Aorta (tissue), 5 donors: ENCODE results near the gene CFDP1. TPM values are rescaled to one million over a fixed set of nuclear protein-coding genes. Genes with fewer than 3 reads are reported as not detected.
"Not testable (repeated sequence)": the region's sequence is repeated elsewhere in the genome, so short reads cannot be mapped to it uniquely, and the experiment has no call there.

Experiments used
- ATAC-seq: fragments of 200-7000 bp; cut with Tn5 transposase; one replicate; pipeline ENCODE4 v1.9.1; 2022; ENCODE audit warnings: moderate library complexity; ENCODE audit not compliant: low FRiP score
- DNase-seq, 2 donors: peaks; one replicate each; pipeline ENCODE4 v3.0.0-alpha.2; 2020
- H3K27ac ChIP-seq, 2 donors: one replicate each; pipeline ENCODE4 v1.5.1; 2013; ENCODE audit warnings: low read length in 2 of 2, mild to moderate bottlenecking in 2 of 2, moderate library complexity in 2 of 2, control low read depth in 1 of 2, inconsistent platforms in 1 of 2, low read depth in 1 of 2
- H3K27me3 ChIP-seq, 2 donors: one replicate each; pipeline ENCODE4 v1.6.1; 2013; ENCODE audit warnings: control low read depth in 1 of 2, low read length in 1 of 2, mild to moderate bottlenecking in 1 of 2, moderate library complexity in 1 of 2; ENCODE audit not compliant: insufficient read depth in 2 of 2, control insufficient read depth in 1 of 2
- H3K36me3 ChIP-seq, 2 donors: one replicate each; pipeline ENCODE4 v1.6.1; 2013; ENCODE audit warnings: control low read depth in 1 of 2, low read length in 1 of 2, mild to moderate bottlenecking in 1 of 2; ENCODE audit not compliant: insufficient read depth in 2 of 2, control insufficient read depth in 1 of 2
- H3K4me1 ChIP-seq, 2 donors: one replicate each; pipeline ENCODE4 v1.6.1; 2013; ENCODE audit warnings: low read length in 2 of 2, control low read depth in 1 of 2, mild to moderate bottlenecking in 1 of 2, moderate library complexity in 1 of 2; ENCODE audit not compliant: insufficient read depth in 2 of 2, control insufficient read depth in 1 of 2
- H3K4me3 ChIP-seq, 2 donors: one replicate each; pipeline ENCODE4 v1.5.1; 2013; ENCODE audit warnings: low read length in 2 of 2, control low read depth in 1 of 2, mild to moderate bottlenecking in 1 of 2
- H3K9me3 ChIP-seq: one replicate; pipeline ENCODE4 v1.6.1; 2013; ENCODE audit warnings: mild to moderate bottlenecking, low read length; ENCODE audit not compliant: control insufficient read depth
- WGBS, 2 donors: extraction: QIAGEN DNeasy Blood & Tissue Kit; methylation state at CpG; one replicate each; pipeline ENCODE4 v1.1.7; 2013; 5-methylcytosine and 5-hydroxymethylcytosine counted together
- intact Hi-C, 2 donors: fragments of 100-400 bp; cut with DNase I; formaldehyde crosslinking; loops; one replicate each; pipeline versions ENCODE4 v1.14.2 to v1.15.0; 2022
- polyA plus RNA-seq, 2 donors: library from polyadenylated mRNA; stranded (reverse); fragments of 200-250 nt; gene quantifications; one replicate each; pipeline ENCODE4 v1.2.3, GENCODE V29; 2013
- total RNA-seq, 2 donors: library from RNA; stranded (reverse); fragmentation: NEBNext Ultra II Directional; extraction: Animal tissue kit (Norgen Biotek cat#: 25700); gene quantifications; one replicate each; pipeline ENCODE4 v1.2.1, GENCODE V29; 2021
- donor health status: healthy with polysubstance abuse.
- donor health status: Bipolar disorder and iron deficiency.
- donor health status: DM: no; HTN: no; CAD: no.
- donor health status: DM: no; HTN: no; CAD: no.
- donor health status: DM: yes; HTN: yes; CAD: no.

The CFDP1 gene
- total and polyA plus RNA-seq, 4 donors: 52.8 to 111 (median 57.5) TPM

DNA sequence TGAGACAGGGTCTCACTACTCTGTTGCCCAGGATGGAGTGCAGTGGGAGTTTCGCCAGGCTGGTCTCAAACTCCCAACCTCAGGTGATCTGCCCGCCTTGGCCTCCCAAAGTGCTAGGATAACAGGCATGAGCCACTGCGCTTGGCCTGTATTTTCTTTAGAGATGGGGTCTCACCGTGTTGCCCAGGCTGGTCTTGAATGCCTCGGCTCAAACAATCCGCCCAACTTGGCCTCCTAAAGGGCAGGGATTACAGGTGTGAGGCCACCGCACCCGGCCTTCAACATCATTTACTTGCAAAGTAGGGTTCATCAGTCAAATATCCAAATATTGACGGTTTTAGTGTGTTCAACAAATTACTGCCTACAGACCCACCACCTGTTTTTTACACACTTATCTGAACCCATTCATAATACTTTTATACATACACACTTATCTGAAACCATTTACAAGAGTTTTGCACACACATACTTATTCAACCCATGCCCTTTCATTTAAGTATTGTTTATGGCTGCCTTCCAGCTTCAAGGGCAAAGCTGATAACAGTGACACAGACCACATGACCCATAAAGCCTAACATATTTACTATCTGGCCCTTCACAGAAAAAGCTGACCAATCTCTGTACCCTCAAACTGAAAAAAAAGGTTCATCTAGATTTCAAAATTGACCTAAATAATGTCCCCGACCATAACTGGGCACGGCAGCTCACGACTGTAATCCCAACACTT is 19.3 kb upstream of the CFDP1 start:
- DNase-seq (no peak), ATAC-seq (no peak)
- Histone ChIP-seq H3K4me3 (no peak overlapping the region), H3K4me1 (peaks cover 0 to 2% of the 10 kb centered on the region in 2 donors), H3K9me3 (no peaks in the 10 kb centered on the region), H3K27me3 (no peaks in the 10 kb centered on the region), H3K27ac (no peak overlapping the region), H3K36me3 (peaks cover 4 to 6% of the 10 kb centered on the region in 2 donors)
- intact Hi-C loops: no loop called here
- 70 to 72% methylated on average over 12 of the region's 12 CpGs for WGBS, 2 donors

DNA sequence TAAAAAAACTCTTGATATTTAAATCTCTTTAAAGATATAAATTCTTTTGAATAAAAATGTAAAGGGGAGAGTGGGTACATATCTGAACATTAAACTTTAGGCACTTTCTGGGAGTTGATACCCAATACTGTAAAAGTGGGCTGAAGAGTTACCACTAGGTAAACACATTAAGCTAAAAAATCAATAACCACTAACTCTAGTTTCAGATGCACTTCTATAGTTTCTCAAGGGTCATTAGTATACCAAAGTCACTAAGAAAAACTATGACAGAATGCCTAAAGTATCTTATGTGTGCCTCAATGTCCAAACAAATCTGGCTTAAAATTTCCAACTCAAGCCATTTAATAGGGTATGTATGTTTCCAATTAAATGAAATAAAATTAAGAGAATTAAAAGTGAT is 13.1 kb upstream of the CFDP1 start:
- no peaks in the 10 kb centered on the region for H3K4me1 ChIP-seq
- H3K36me3 ChIP-seq: peaks cover 2 to 6% of the 10 kb centered on the region in 2 donors
- ATAC-seq (no peak), DNase-seq (no peak)
- no peaks in the 10 kb centered on the region for H3K27me3 ChIP-seq
- intact Hi-C loops: no loop called here
- no peaks in the 10 kb centered on the region for H3K9me3 ChIP-seq
- no peak overlapping the region for H3K4me3 ChIP-seq
- no peak overlapping the region for H3K27ac ChIP-seq

DNA sequence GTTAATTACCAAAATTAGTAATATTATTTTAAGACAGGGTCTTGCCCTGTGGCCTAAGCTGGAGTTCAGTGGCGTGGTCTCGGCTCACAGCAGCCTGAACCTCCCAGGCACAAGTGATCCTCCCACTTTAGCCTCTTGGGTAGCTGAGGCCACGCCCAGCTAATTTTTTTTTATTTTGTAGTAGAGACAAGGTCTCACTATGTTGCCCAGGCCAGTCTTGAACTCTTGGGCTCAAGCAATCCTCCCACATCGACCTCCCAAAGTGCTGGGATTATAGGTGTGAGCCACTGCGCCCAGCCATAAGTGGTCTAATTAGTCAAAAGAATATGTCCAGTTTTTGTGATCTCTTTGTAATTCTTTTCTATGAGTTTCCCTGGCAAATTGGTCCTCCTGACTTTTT is 12.0 kb upstream of the CFDP1 start:
- Histone ChIP-seq H3K27ac (no peak overlapping the region), H3K4me1 (no peaks in the 10 kb centered on the region), H3K27me3 (no peaks in the 10 kb centered on the region), H3K36me3 (no peaks in the 10 kb centered on the region), H3K4me3 (no peak overlapping the region), H3K9me3 (no peaks in the 10 kb centered on the region)
- WGBS, 2 donors: 78 to 79% methylated on average over 5 of the region's 5 CpGs
- intact Hi-C loops: no loop called here
- ATAC-seq: no peak
- DNase-seq: no peak

DNA sequence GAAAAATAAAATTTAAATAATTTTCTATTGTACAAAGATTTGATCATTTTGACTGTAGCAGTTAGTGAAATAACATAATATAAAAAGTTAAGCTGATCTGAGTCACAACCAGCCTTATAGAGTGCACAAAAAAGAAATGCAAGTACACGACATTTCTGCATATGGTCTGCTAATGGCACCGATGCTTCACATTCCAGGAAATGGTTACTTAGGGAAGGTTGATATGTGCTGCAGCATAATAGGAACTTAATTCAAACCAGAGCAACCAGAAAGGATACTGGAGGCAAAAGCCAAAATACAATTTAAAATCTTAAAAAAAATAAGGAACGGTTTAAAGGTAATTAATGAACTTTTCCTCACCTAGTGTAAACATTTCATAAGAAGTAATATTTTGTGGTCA is 10.0 kb upstream of the CFDP1 start:
- intact Hi-C loops: no loop called here
- 61 to 65% methylated on average over 3 of the region's 3 CpGs for WGBS, 2 donors

DNA sequence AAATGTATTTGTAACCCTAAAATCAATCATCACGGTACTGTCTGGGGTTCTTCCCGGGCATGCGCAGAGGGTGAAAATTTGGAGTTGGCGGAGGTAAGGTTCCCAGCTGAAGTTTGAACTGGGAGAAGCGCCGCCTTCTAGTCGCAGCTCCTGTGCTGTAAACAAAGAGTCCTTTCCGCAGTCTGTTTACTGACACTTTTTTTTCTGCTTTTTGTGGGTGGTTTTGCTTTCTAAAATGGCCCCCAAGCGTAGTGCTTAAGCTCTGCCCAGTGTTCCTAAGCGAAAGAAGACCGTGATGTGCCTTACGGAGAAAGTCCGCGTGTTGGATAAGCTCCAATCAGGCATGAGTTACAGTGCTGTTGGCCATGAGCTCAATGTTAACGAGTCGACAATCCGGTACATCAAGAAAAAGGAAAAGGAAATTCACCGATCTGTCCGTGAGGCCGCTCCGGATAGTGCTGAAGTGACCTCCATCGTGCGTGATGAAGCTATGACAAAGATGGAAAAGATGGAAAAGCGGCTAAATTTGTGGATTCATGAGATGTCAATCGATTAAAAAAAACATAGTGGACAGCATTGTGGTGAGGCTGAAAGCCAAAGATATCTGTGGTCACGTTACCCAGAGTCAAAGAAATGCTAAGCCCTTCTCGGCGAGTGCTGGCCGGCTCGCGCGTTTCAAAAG is 570 bp upstream of the CFDP1 start:
- 1 to 3% methylated on average over 32 of the region's 32 CpGs for WGBS, 2 donors
- ATAC-seq (peak; percentile 83), DNase-seq (peak in 1 of 2 donors; percentile 69)
- peak overlapping the region; percentile 77 to 90 for H3K4me3 ChIP-seq
- intact Hi-C loops: loop anchor here in 1 of 2 donors (2.0 kb wide), 1 partner anchor 31 kb away; the partner anchor contains the start of gene TMEM170A
- H3K4me1 ChIP-seq: peaks cover 0 to 3% of the 10 kb centered on the region in 2 donors
- peak overlapping the region; percentile 73 to 96 for H3K27ac ChIP-seq
- no peaks in the 10 kb centered on the region for H3K27me3 ChIP-seq
- no peaks in the 10 kb centered on the region for H3K36me3 ChIP-seq
- no peaks in the 10 kb centered on the region for H3K9me3 ChIP-seq

More for the DNA sequence above, 10.0 kb upstream of the CFDP1 start:
- Histone ChIP-seq H3K27ac (no peak overlapping the region), H3K36me3 (no peaks in the 10 kb centered on the region), H3K4me3 (no peak overlapping the region), H3K9me3 (no peaks in the 10 kb centered on the region), H3K4me1 (no peaks in the 10 kb centered on the region), H3K27me3 (no peaks in the 10 kb centered on the region)
- DNase-seq (no peak), ATAC-seq (no peak)

DNA sequence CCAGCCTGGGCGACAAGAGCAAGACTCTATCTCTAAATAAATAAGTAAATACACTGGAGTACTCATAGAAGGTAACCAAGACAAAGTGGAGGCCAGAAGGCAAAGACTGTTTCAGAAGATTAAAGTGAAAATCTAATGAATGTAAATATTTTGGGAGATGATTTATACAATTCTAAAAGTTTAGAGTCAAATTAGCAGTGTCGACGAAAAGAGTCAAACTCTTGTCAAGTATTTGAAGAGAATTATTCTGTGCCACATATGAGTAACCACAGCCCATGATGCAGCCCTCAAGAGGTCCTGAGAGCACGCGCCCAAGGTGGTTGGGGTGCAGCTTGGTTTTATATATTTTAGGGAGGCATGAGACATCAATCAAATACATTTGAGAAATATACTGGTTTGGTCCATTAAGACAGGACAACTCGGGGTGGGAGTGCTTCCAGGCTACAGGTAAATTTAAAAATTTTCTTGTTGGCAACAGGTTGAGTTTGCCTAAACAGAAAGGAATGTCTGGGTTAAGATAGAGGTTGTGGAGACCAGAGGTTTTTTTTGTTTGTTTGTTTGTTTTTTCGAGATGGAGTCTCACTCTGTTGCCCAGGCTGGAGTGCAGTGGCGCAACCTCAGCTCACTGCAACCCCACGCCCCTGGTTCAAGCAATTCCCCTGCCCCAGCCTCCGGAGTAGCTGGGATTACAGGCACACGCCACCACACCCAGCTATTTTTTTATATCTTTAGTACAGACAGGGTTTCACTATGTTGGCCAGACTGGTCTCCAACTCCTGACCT is 3.5 kb downstream of the CFDP1 start:
- 91 to 92% methylated on average over 11 of the region's 11 CpGs for WGBS, 2 donors
- no peaks in the 10 kb centered on the region for H3K36me3 ChIP-seq
- DNase-seq (no peak), ATAC-seq (no peak)
- H3K4me3 ChIP-seq: no peak overlapping the region
- H3K27me3 ChIP-seq: no peaks in the 10 kb centered on the region
- H3K27ac ChIP-seq: no peak overlapping the region
- no peaks in the 10 kb centered on the region for H3K9me3 ChIP-seq
- H3K4me1 ChIP-seq: peaks cover 0 to 3% of the 10 kb centered on the region in 2 donors
- intact Hi-C loops: no loop called here

DNA sequence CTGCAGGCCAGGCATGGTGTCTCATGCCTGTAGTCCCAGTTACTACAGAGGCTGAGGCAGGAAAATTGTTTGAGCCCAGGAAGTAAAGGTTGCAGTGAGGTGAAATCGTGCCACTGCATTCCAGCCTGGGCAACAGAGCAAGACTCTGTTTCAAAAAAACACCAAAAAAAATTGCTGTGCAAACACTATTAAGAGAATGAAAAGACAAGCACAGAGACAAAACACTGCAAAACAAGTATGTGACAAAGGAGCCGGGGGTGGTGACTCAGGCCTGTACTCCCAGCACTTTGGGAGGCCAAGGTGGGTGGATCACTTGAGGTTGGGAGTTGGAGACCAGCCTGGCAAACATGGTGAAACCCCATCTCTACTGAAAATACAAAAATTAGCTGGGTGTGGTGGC is 6.8 kb downstream of the CFDP1 start:
- ATAC-seq, H3K9me3 ChIP-seq, H3K36me3 ChIP-seq, H3K4me1 ChIP-seq, H3K27me3 ChIP-seq, H3K4me3 ChIP-seq, intact Hi-C loops: not testable (repeated sequence)
- peak overlapping the region in 1 of 2 donors; percentile 33 for H3K27ac ChIP-seq
- peak in 1 of 2 donors; percentile 56 for DNase-seq
- 7 to 8% methylated on average over 2 of the region's 2 CpGs for WGBS, 2 donors

DNA sequence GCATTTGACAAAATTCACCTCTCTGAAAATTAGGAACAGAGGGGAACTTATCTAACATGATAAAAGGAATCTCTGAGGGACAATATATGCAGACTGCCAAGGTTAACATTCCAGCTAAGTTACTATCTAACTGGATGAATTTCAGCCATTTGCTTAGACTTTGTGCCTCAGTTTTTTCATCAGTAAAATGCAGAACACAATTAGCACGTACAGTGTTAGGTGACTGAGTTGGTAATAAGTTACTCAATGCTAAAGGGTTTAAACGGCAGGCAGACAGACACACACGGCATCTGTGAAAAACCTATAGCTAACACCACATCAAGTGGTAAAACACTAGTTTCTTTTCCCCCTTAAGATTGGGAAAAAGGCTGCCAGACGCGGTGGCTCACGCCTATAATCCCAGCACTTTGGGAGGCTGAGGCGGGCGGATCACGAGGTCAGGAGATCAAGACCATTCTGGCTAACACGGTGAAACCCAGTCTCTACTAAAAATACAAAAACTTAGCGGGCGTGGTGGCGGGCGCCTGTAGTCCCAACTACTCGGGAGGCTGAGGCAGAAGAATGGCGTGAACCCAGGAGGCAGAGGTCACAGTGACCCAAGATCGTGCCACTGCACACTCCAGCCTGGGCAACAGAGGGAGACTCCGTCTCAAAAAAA is 9.1 kb downstream of the CFDP1 start:
- H3K9me3 ChIP-seq, DNase-seq, H3K4me3 ChIP-seq, H3K4me1 ChIP-seq, H3K36me3 ChIP-seq, intact Hi-C loops, H3K27me3 ChIP-seq, ATAC-seq: not testable (repeated sequence)
- WGBS, 2 donors: 74 to 79% methylated on average over 18 of the region's 18 CpGs
- H3K27ac ChIP-seq: peak overlapping the region in 1 of 2 donors; percentile 27
